VCaP (cell line): ENCODE results near the gene RNPEPL1.
"Not testable (repeated sequence)": the region's sequence is repeated elsewhere in the genome, so short reads cannot be mapped to it uniquely, and the experiment has no call there.

Experiments used
- H3K27ac ChIP-seq: fragments of 450-650 bp; 2 replicates; pipeline ENCODE4 v1.5.1; 2017
- CTCF ChIP-seq: fragments of 450-650 bp; conservative IDR thresholded peaks from 2 replicates; pipeline ENCODE4 v1.5.1; 2017; ENCODE audit warnings: mild to moderate bottlenecking, moderate library complexity

RNPEPL1 gene

GRCh38 chr2:240529344-240529999 lies 38.8 kb upstream of the RNPEPL1 start:
- no peak overlapping the region for H3K27ac ChIP-seq
- no peak for TF ChIP-seq CTCF

DNA sequence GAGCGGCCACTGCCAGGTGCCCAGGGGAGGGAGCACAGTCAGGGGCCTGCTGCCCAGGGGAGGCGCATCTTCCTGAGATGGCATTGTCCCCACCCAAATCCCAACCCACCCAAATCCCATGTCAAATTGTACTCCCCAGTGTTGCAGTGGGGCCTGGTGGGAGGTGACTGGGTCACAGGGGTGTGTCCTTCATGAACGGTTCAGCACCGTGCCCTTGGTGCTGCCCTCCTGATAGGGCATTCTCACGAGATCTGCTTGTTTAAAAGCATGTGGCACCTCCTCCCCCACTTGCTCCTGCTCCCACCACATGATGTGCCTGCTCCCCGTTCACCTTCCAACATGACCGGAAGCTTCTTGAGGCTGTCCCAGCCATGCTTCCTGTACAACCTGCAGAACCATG lies 38.1 kb upstream of the RNPEPL1 start:
- TF ChIP-seq CTCF = no peak
- no peak overlapping the region for H3K27ac ChIP-seq

GRCh38 chr2:240531038-240531437 lies 37.2 kb upstream of the RNPEPL1 start:
- no peak for TF ChIP-seq CTCF
- H3K27ac ChIP-seq = no peak overlapping the region

- no peak for TF ChIP-seq CTCF
Measured at GRCh38 chr2:240532031-240532775, 36.1 kb upstream of the RNPEPL1 start.

GRCh38 chr2:240538031-240538780 lies 30.1 kb upstream of the RNPEPL1 start:
- TF ChIP-seq CTCF = no peak

More at GRCh38 chr2:240532031-240532775, 36.1 kb upstream of the RNPEPL1 start:
- no peak overlapping the region for H3K27ac ChIP-seq

DNA sequence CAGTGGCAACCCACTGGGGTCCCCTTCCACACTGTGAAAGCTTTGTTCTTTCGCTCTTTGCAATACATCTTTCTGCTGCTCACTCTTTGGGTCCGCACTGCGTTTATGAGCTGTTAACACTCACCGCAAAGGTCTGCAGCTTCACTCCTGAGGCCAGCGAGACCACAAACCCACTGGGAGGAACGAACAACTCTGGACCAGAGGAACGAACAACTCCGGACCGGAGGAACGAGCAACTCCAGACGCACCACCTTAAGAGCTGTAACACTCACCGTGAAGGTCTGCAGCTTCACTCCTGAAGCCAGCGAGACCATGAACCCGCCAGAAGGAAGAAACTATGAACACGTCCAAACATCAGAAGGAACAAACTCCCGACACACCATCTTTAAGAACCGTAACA lies 29.2 kb upstream of the RNPEPL1 start:
- H3K27ac ChIP-seq = not testable (repeated sequence)

More at GRCh38 chr2:240538031-240538780, 30.1 kb upstream of the RNPEPL1 start:
- H3K27ac ChIP-seq = no peak overlapping the region

- no peak for TF ChIP-seq CTCF
- H3K27ac ChIP-seq = no peak overlapping the region
Measured at GRCh38 chr2:240539906-240540305, 28.4 kb upstream of the RNPEPL1 start.
